Right renal cortex interstitium (tissue), 3 donors: Measurements from ENCODE around the gene NES. TPM values are rescaled to one million over a fixed set of nuclear protein-coding genes. Genes with fewer than 3 reads are reported as not detected.

Experiments used
- DNase-seq, 3 donors: peaks; one replicate each; pipeline ENCODE4 v3.0.0-alpha.2; 2013; ENCODE audit warnings: low read depth in 3 of 3, low spot score in 2 of 3
- polyA plus RNA-seq, 3 donors: library from polyadenylated mRNA; unstranded; fragments of 120-200 nt; gene quantifications; one replicate each; pipeline ENCODE4 v1.2.1, GENCODE V29; 2013; ENCODE audit not compliant: insufficient read length in 3 of 3

NES gene
- polyA plus RNA-seq, 3 donors, result 164 to 179 (median 169) TPM

GRCh38 chr1:156682166-156682890, 5.1 kb upstream of the NES start:
- DNase-seq, result no peak

DNA sequence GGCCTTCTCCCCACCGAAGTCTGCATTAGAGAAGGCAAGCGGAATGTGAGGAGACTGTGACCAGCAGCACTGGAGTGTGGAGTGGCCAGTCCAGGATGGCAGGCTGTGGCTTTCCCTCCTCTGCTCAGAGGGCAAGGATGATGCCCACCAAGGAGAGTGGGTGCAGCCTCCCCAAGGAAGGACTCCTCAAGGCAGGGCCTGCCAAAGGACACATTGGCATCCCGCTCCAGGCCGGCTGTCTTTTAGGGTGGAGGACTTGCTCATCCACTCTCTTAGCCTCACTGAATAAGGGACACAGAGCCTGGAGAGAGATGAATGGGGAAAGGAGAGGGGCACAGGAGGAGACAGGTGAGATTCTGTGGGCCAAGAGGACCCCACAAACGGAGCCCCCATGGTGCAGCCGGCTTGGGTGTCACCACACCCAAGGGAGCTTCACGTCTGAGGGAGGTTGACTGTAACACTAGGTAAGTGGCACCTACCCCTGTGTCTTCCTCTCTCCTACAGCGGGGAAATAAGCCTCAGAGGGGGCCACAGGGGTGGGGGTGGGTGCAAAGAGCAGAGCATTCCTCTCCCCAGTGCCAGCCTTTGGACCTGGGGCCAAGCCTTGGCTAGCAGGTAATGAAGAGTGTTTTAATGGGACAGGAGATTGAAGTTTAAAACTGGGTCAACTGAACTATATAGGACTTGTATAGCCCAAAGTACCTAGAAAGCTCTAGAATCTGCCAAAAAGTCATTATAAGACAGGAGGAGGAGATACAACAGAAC, 4.2 kb upstream of the NES start:
- no peak for DNase-seq

GRCh38 chr1:156680056-156680455, 2.8 kb upstream of the NES start:
- DNase-seq, result no peak

GRCh38 chr1:156677616-156678596, 699 bp upstream of the NES start:
- DNase-seq, result no peak

DNA sequence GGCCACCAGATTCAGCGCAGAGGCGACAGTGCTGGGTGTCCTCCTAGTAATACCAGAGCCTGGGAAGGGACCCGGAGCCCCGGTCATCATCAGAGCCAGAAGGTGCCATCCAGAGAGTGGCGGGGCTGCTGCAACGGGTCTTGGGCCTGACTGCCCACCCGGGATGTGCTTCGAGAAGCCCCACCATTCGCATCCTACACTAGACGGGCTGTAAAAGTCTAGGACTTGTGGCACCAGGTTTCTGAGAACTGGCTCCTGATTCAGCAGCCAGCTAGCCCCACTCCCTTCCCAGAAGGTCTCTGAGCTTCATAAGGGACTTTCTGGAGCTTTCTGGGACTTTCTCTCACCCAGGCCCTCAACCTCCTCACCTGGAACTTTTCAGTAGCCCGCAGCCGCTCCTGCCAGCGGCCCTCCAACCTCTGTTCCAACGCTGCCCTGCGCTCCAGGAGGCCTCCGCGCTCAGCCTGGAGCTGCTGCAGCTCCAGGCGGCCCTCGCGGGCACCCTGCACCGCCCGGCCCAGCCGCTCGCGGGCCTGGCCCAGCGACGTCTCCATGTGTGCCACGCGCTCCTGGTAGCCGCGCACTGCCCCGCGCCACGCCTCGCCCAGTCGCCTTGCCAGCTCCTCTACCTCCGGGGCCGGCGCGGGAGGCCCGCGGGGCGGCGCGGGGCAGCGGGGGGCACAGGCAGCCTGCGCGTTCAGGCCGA, 940 bp downstream of the NES start:
- no peak for DNase-seq

DNA sequence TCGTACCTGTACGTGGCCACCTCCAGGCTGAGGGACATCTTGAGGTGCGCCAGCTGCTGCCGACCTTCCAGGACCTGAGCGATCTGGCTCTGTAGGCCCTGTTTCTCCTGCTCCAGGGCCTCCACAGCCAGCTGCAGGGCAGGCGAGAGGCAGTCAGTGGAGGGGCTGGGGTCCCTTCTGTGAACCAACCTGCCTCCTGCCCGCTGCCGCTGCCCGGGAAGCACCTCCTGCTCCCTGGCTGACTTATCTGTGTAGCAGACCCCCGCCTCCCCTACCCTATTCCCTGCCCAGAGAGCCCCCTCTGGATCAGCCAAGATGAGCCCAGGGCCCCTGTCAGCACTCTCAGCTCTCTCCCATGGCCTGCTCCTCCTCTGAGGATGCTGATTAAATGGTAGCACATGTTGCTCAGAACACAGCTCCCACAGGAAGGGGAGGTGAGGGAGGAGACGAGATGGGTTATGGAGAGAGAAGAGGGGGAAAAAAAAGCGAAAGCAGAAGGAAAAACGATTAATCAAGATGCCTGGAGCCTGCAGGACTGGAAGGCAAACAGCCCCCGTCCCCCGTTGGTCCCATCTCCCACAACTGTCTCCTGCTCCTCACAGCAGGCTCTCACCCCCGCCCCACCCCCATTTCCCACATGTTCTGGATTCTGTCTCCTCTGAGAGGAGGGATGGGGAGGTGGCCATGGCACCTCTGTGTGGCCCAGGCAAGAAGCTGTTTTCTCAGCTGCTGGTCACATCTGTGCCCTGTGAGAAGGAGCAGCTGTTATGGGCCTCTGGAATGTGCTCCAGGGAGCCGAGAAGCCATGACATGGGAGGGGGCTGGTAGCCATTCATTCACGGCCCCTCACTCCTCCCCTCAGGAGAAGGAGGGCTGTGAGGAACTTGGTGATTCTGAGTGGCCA, 1.7 kb downstream of the NES start:
- no peak for DNase-seq

DNA sequence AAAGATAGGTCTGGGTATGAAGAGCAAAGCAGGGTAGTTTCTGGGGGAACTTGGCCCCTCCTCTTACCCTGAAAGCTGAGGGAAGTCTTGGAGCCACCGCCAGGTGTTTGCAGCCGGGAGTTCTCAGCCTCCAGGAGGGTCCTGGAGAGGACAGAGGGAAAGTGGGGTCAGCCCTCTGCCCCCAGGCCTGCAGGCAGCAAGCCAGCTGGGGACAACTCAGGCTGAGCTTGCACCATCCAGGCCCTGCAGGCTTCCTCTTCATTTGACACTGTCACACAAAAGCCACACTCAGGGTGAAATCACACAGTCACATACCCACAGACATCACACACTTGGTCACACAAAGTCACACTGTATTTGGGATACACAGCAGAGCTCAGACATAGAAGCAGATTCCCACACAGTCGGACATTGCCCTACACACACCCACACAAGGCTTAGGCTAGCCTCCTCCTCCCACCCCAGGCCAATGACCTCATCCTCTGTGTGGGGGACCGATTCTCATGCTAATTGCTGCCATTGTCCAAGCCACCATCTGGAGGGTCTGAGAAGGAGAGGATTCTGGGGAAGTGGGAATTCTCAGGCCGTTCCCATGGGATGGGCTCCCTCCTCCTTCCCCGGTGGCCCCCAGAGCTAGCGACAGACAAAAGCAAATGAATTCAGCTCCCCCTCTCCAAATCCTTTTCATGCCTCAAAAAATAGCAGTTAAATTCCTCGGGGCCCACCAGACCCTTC, 3.7 kb downstream of the NES start:
- no peak for DNase-seq

DNA sequence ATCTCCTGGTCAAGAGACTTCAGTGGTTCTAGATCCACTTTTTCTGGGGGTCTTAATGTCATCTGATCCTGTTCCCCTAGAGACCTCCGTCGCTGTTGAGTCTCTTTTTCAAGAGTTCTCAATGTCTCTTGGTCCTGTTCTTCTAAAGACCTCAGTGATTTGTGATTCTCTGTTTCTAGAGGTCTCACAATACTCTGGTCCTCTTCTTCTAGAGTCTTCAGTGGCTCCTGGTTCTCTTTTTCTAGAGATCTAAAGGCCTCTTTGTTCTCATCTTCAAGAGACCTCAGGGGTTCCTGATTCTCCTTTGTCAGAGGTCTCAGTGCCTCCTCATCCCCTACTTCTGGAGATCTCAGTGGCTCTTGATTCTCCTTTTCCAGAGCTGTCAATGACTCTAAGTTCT, 5.4 kb downstream of the NES start:
- no peak for DNase-seq

DNA sequence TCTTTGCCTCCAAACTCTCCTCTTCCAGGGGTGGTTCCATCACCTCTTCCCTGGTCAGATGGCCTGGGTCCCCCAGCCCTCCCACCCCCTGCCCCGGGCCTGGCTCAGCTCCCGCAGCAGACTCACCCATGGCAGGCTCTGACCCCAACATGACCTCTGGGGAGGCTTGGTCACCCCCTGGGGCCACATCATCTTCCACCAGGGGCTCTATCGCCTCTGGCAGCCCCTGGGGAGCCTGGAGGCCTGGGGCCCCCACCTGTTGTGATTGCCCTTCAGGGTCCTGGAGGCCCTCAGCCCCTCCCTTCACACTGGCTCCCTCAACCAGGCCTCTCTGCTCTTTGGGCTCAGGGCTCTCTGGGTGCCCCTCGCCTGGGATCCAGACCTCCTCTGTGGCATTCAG, 6.4 kb downstream of the NES start:
- DNase-seq, result no peak

DNA sequence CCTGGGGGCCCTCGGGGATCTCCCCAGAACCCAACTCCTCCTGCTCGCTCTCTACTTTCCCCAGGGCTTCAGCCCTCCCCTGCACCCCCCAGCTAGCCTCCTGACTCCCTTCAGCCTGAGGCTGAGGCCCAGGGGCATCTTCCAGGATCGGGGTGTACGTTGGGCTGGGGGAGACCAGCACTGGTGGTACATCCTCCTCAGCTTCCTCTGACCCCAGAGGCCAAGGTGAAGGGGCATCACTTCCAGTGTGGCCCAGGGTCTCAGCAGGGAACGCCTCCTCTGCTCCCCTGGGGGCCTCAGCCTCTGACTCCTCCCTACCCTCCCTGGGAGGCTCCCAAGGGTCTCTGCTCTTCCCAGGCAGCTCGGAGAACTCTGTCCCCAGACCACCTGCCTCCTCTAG, 6.8 kb downstream of the NES start:
- DNase-seq, result no peak

- no peak for DNase-seq
Measured at GRCh38 chr1:156669794-156670193, 7.4 kb downstream of the NES start.

GRCh38 chr1:156668801-156669637, 8.2 kb downstream of the NES start:
- no peak for DNase-seq

GRCh38 chr1:156667968-156668709, 9.1 kb downstream of the NES start:
- no peak for DNase-seq

DNA sequence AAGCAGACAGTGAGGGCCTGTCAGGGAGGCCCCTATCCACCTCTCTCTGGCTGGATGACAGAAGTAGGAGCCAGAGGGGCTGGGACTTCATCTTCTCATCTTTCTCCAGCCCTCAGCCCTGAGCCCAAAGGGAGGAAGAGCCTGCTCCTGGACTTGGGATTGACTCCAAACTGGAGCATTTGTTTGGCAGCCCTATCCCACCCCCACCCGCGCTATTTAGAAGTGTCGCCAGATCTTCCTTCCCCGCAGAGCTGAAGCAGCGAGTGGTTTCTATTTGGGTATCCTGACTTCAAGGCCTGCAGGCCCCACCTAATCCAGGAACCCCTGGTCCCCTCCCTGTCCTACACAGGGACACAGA, 9.6 kb downstream of the NES start:
- no peak for DNase-seq

DNA sequence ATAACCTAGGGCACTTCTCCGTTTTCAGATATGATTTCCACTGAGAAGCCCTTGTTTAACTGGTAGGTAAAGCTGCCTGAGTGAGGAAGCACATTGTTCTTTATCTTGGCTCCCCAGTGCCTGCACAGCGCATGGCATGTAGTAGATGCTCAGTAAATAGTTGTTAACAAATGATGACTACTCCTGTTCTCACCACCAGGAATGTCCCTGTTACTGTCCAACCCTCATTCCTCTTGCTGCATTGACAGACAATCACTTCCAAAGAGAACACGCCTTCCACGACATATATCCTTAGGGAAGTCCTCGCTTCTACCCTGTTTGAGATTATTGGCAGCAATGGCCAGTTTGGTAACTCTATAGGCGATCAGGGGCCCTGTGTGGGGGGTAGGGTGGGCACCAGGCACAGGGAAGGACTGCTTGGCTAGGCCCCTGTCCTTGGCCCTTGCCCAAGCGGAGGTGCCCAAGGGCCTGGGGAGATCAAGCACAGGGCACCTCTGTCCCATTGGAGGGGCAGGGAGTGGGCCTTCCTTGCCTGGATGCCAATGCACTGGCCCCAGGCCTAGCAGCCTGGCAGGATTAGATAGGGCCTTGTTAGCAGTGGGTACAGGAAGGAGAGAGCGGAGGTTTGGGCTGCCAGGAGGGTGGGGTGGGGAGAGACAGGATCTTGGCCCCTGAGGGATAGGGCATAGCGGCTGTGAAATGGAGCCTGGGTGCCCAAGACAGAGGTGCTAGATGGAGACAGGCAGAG, 10.2 kb downstream of the NES start:
- DNase-seq, result no peak

DNA sequence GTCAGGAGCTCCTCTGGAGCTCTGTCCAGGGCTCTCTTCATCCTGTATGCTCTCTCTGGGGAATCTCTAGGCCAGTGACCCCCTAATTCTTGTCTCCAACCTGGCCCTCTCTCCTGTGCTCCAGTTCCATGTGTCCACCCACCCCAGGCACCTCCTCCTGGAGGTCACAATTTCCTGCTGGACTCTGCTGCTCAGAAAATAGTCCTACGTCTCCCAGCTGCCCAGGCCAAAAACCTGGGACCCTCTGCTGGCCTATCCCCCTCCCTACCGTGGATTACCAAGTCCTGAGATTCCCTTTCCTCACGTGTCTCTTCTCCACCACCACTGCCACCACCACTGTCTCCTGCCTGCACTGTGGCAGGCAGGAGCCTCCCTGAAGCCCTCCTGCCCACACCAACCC, 11.7 kb downstream of the NES start:
- no peak for DNase-seq
